ENCODE measurements around the gene C6orf136. TPM values are rescaled to one million over a fixed set of nuclear protein-coding genes. Genes with fewer than 3 reads are reported as not detected.

The C6orf136 gene
- total RNA-seq, 4 donors from 2014 or later = 10.0 to 31.3 (median 15.5) TPM

DNA sequence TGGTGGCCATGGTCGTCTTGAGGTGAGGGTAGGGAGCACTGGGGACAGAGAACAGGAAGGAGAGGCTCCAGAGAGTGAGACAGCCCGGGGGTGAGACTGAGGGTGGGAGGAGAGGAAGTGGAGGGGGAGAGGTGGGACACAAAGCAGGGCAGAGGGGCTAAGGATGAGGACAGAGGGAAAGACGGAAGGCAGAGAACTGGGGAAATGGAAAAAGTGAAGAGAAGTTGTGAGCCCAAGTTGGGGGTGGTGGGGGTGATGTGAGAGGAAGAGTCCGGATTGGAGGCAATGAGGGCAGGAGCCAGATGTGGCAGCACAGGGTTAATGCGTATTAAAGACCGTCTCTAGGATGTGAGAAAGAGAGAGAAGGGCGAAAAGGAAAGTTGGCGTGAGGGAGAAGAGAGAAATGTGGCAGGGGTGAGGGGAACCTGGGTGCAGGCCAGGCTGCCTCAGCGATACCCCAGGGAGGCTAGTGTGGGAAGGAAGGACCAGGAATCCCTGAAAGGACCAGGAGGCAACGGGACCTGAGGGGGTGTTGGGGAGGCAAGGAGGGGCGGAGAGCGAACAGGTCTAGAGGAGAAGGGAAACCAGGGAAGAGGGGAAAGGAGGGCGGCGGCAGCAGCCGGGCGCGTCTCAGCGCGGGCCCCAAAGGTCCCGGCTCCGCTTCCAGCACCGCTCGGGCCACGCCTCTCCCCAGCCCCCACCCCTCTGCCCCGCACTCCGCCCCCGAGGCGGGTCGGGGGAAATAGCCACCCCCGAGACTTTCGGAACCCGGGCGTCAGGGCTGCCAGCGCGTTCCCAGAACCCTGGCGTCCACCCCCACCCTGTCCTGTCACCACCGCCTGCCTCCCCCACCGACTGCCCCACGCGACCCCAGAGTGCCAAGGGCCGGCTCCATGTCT is 39.3 kb downstream of the C6orf136 start, which contains the start of gene PPP1R18:
PPP1R18 (minus strand) TSS at position 637 of the 899 bp plus-strand sequence; CDS start at position 10, 627 bp downstream.
- WGBS = under 1% methylated on average over 38 of the region's 41 CpGs
- peak within 1 kb of the TSS; percentile 98 for H3K27ac ChIP-seq
- peaks cover 82% of the 10 kb centered on the region for H3K4me1 ChIP-seq
- DNase-seq (ENCODE audit: low spot score in 2 of 2) = peak; percentile 89 to 94
- H3K36me3 ChIP-seq = no peaks in the 10 kb centered on the region
- TF ChIP-seq, protein P1, sequence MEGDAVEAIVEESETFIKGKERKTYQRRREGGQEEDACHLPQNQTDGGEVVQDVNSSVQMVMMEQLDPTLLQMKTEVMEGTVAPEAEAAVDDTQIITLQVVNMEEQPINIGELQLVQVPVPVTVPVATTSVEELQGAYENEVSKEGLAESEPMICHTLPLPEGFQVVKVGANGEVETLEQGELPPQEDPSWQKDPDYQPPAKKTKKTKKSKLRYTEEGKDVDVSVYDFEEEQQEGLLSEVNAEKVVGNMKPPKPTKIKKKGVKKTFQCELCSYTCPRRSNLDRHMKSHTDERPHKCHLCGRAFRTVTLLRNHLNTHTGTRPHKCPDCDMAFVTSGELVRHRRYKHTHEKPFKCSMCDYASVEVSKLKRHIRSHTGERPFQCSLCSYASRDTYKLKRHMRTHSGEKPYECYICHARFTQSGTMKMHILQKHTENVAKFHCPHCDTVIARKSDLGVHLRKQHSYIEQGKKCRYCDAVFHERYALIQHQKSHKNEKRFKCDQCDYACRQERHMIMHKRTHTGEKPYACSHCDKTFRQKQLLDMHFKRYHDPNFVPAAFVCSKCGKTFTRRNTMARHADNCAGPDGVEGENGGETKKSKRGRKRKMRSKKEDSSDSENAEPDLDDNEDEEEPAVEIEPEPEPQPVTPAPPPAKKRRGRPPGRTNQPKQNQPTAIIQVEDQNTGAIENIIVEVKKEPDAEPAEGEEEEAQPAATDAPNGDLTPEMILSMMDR (IDR thresholded peaks at IDR 0.05) = no peak
- TF ChIP-seq POLR2A (IDR thresholded peaks at IDR 0.05) = no peak
- H3K4me3 ChIP-seq = peak within 1 kb of the TSS; percentile 68
- no peaks in the 10 kb centered on the region for H3K9me3 ChIP-seq
- H3K27me3 ChIP-seq = no peaks in the 10 kb centered on the region

DNA sequence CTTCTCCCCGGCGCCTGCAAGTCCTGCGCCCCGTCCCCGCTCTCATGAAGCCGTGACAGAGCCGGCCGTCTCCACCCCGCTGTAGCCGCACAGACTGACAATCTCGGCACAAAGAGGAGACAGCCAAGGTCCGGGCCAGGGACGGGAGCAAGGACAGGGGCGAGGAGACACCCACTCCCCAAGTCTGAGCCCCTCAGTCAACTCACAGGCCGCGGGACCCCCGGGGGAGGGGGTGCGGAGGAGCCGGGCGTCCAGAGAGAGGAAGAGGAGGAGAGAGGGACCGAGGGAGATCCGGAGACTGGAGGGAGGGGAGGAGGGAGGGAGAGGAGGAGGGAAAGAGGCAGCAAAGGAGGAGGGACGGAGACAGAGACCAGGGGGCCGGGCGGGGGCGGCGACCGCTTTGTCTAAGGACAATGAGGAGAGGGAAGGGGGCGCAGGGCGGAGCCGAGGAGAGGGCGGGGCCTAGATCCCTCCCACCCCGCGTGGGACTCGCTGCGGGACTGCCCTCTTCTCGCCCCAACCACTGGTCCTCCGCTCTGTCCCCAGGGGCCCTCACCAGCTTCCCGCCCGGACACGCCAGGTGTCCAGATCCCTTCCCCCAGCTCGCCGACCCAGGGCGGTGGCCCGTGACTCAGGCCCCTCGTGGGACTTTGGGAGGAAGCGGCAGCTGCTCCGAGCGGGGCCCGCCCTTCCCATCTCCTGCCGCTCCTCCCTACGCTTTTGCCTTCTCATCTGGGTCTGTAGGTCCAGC is 40.1 kb downstream of the C6orf136 start:
- Histone ChIP-seq H3K4me3 (peak overlapping the region; percentile 68), H3K4me1 (peaks cover 79% of the 10 kb centered on the region), H3K36me3 (no peaks in the 10 kb centered on the region), H3K9me3 (no peaks in the 10 kb centered on the region), H3K27me3 (no peaks in the 10 kb centered on the region), H3K27ac (peak overlapping the region; percentile 98)
- TF ChIP-seq, protein P1 (IDR thresholded peaks at IDR 0.05) = no peak
- TF ChIP-seq POLR2A (IDR thresholded peaks at IDR 0.05) (peak in 1 of 2 donors; percentile 57), EP300 (IDR thresholded peaks at IDR 0.05) (no peak), POLR2AphosphoS5 (IDR thresholded peaks at IDR 0.05) (peak; percentile 85 to 91 (median 90))
- WGBS = under 1% methylated on average over 49 of the region's 52 CpGs
- DNase-seq (ENCODE audit: low spot score in 2 of 2) = peak; percentile 98

DNA sequence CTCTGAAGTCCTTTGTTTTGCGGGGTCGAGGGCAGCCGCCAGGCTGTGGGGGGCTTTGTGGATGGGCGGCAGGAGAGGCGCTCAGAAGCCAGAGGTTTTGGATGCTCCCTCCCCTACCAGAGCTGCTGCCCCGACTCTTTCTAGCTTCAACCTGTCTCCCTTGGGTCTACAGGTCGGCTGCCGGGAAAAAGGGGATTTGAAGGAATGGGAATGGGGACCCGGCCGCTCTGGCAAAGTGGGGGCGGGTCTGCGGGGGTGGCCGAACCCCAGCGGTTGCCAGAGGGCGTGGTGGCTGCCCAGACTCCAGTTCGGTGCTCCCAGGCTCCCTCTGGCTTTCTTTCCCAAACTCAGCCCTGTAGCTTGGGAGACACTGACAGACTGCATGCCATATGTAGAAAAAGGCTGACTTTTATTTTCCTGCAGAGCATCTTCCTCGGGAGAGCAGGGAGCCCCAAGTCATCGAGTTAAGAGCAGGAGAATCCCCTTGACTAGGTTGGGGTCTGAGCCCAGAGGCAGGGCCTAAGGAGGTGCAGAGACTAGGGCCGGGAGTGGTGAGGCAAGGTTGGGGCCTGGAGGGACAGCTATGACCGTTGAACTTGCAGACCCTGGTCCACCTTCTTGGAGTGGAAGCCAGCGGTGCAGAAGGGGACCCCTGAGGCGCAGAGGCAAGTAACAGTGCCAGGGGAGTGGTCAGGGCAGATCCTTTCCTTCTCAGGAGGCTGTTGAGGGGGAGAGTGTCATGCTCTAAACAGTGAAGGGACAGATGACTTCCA is 40.9 kb downstream of the C6orf136 start:
- H3K36me3 ChIP-seq = no peaks in the 10 kb centered on the region
- peak overlapping the region; percentile 68 for H3K4me3 ChIP-seq
- no peaks in the 10 kb centered on the region for H3K27me3 ChIP-seq
- no peaks in the 10 kb centered on the region for H3K9me3 ChIP-seq
- no peak for TF ChIP-seq POLR2AphosphoS5 (IDR thresholded peaks at IDR 0.05)
- peak in 1 of 2 donors; percentile 10 for TF ChIP-seq POLR2A (IDR thresholded peaks at IDR 0.05)
- peaks cover 71% of the 10 kb centered on the region for H3K4me1 ChIP-seq
- DNase-seq (ENCODE audit: low spot score in 2 of 2) = no peak
- H3K27ac ChIP-seq = peak overlapping the region; percentile 98
- 7% methylated on average over 11 of the region's 22 CpGs for WGBS

DNA sequence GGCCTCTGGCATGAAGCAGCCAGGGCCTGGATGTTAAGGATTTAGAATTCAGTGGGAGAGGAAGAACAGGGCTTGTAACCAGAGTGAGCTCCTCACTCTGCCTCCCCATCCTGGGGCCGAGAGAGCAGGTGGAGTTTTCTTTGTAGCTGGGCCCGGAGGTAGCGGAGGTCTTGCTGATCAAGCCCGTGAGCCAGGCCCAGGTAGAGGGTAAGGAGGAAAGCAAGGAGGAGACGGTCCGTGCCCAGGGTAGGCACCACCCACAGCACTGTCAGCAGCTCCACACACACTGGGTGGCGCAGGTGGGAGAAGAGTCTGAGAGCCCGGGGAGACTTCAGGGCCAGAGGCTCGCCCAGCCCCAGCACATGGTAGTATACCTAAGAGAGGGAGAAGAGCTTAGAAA is 41.6 kb downstream of the C6orf136 start:
- Histone ChIP-seq H3K36me3 (no peaks in the 10 kb centered on the region), H3K9me3 (no peaks in the 10 kb centered on the region), H3K27ac (peak overlapping the region; percentile 98), H3K27me3 (no peaks in the 10 kb centered on the region), H3K4me1 (peaks cover 64% of the 10 kb centered on the region), H3K4me3 (peak overlapping the region; percentile 68)
- DNase-seq (ENCODE audit: low spot score in 2 of 2) = no peak
- 51% methylated on average over 9 of the region's 9 CpGs for WGBS
- TF ChIP-seq POLR2AphosphoS5 (IDR thresholded peaks at IDR 0.05) (no peak), EP300 (IDR thresholded peaks at IDR 0.05) (no peak), POLR2A (IDR thresholded peaks at IDR 0.05) (no peak)
- TF ChIP-seq, protein P1 (IDR thresholded peaks at IDR 0.05) = no peak
